GM19452 (cell line): Measurements from ENCODE around the gene HTRA3.

ENCODE experiments used
- ATAC-seq: cut with Tn5 transposase; IDR thresholded peaks from one replicate; pipeline ENCODE4 v1.9.1; 2021; ENCODE audit not compliant: unreplicated experiment

The HTRA3 gene

GRCh38 chr4:8307121-8307520, 37.6 kb downstream of the HTRA3 start:
- no peak for ATAC-seq

DNA sequence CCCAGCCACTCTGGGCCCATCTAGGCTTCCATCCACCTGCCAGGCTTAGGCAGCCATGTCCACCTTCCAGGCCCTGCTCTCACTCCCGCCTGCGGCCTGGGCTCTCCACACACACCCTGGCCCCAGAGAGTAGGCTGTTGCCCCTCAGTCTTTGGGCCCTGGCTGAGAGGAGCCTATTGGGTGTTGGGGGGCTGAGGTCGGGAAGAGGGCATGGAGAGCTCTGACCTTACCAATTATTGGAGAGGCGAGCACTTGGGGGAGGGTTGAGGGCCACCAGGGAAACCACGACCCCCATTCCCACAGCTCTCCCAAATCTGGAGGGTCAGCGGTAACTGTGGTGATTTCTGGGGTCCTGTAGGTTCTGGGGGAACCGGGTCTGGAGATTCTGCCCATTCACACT, 38.2 kb downstream of the HTRA3 start:
- ATAC-seq, result no peak

- ATAC-seq, result no peak
Measured at GRCh38 chr4:8308144-8308543, 38.6 kb downstream of the HTRA3 start.

GRCh38 chr4:8308856-8309771, 39.6 kb downstream of the HTRA3 start:
- ATAC-seq, result no peak

GRCh38 chr4:8310306-8310705, 40.8 kb downstream of the HTRA3 start:
- ATAC-seq, result no peak

DNA sequence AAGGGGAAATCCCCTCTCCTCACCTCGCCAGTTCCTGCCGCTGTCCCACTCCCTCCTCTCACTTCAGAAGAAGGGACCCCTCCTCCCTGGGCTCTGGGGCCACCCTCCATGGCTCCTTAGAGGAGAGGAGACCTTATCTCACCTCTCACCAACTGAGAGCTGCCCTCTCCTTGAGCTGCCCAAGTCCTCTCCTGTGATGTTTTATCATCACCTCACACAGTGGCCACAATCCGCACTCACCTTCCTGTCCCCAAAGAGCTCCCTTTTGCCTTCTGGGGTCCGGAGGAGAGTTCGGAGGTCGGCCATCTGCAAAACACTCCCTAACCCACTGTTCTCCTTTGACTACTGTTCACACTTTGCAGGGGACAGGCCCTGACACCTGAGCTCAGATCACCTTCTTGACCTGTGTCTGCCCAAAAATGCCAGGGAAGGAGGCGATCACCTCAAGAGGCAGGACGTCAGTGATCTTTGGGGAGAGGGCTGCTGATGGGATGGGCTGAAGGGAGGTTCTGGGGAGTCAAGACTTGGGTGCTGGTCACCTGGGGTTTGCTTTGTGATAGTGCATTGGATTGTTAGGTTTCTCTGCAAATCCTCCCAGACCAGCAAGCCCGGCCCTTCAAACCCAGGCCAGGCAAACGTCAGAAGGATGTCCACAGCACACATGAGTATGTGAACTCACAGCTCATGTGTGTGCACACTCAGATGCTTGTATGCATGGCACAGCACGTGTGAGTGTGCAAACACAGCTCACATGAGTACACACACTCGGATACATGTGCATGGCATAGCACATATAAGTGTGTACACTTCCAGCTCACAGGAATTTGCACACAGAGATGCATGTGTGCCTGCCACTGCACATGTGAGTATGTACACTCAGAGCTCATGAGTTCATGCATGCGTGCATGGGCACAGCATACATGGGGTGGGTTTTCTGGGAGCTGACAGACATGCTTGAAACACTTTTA, 41.8 kb downstream of the HTRA3 start:
- no peak for ATAC-seq

DNA sequence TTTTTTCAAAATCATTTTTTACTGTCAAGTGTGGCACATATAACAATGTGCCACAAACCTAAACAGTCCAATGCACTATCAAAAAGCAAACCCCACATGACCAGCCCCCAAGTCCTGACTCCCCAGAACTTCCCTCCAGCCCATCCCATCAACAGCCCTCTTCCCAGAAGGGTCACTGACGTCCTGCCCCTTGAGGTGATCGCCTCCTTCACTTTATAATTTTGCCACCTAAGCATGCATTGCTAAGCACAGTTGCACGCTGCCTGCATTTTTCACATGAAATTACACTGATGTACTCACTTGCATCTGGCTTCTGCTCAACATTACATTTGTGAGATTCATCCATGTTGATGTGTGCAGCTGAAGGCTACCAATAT, 42.5 kb downstream of the HTRA3 start:
- ATAC-seq, result no peak

DNA sequence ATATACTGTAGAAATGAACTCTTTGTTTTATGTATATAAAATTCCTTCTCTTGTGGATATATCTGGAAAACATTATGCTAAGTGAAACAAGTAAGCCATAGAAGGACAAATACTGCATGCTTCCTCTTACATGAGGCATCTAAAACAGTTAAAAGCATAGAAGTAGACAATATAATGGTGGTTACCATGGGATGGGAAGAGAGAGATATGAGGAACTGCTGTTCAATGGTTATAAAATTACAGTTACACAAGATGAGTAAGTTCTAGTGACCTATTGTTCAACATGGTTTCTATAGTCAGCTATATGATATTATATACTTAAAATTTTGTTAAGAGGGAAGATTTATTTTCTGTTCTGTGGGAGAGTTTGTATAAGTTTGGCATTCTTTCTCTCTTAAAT, 43.4 kb downstream of the HTRA3 start:
- ATAC-seq, result no peak

DNA sequence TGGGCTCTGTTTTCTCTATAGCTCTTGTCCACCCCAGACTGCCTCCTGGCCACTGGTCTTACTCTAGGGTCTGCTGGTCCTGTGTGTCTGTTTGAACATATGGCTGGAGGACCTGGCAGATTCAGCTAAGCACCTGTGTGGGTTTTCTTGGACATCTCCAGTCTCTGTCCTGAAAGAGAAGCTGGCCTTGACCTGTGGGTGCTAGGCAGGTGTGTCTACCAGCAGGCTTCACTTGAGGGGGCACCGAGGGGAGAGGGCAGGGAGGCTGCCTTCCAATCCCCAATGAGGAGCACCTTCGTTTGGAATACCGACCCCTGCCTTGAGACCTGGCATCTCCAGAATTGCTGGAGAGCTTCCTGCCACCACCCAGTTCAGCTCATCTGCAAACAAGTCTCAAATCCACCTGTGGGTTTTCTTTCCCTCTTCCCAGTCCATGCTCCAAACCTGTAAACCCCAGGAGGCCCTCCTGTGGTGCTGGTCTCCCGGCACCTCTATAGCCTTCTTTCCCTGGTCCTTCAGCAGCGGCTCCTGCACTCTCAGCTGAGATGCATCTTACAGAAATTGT, 45.2 kb downstream of the HTRA3 start:
- no peak for ATAC-seq

DNA sequence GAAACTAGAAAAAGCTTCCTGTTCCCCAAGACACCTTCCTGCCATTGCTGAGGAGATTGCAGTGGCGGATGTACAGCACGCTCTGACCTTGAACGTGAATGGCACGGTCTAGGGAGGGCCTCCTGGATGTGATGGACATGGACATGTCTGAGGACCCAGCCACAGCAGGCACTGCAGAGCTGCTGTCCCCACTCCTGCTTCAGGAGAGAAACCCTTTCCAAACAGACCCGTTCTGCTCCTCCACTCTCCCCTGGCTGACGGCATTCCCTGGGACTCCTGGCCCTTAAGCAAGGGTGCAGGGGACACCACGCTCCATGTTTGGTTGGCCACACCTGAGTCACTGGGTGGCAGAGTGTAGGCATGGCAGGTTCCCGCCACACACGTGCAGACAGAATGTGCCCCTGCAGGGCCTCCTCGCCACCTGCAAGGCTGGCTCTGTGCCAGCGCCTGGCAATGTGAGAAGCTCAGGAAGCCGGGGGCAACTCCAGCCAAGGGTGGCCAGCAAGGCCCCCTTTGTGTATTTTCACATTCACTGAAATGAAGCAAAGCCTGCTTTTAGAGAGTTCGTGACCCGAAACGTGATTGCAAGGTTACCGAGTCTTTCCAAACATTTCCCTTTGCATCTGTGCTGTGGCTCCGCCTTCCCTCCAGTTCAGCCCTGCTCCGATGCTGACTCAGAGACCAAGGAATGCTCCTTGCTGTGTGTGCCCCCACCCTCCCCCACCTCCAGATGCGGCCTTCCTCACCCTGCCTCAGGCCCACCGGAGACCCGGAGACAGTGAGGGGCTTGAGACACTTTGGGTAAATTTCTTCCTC, 46.1 kb downstream of the HTRA3 start:
- ATAC-seq, result no peak

DNA sequence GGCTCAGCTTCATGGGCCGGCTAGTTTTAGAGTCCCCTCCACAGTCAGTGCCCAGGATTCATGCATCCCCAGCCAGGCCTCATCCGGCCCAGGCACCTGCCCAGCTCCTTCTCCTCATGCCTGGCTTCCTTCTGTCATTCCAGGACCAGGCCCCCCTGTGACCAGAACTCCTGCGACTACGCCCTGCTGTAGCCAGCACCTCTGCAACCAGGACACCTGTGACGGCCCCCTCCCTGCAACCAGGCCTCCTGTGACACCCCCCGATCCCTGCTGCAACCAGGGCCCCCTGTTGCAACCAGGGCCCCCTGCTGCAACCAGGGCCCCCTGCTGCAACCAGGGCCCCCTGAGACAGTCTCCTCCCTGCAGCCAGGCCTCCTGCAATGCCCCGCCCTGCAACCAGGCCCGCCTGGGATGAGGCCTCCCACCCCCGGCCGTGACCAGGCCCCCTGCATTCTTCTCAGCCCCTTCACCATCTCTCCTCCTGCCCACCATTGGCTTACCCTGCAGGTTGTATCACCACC, 46.8 kb downstream of the HTRA3 start:
- ATAC-seq, result no peak

DNA sequence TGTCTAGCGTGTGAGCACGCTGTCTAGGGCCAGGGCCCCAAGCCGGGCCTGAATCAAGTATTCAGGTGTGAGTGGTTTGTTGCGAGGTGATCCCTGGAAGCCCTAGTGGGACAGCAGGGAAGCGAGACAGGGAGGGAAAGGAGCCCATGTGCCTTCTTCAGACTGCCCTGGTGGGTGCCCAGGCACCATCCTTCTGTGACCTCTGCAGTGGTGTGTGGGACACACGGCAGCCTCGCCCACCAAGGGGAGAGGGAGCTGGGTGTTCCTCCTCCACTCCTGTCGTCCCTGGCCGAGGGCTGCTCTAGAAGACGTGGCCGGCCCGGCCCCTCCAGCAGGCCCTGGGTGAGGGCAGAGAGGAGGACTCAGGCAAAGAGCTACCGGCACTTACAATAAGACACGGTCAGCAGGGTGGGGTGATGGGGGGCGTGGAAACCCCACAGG, 47.4 kb downstream of the HTRA3 start:
- no peak for ATAC-seq

GRCh38 chr4:8317474-8317873, 47.9 kb downstream of the HTRA3 start:
- ATAC-seq, result no peak

DNA sequence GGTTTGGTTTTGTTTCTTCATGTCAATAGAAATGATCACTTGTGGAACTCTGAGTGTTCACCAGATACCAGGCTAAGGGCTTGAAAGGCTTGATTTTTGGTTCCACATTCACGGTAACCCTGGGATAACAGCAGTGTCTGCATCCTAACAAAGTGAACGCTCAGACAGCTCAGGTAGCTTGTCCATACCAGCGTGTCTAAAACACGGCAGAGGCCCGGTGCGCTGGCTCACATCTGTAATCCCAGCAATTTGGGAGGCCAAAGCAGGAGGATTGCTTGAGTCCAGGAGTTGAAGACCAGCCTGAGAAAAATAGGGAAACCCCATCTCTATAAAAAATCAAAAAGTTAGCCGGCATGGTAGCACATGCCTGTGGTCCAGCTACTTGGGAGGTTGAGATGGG, 49.0 kb downstream of the HTRA3 start:
- no peak for ATAC-seq

GRCh38 chr4:8319061-8319460, 49.5 kb downstream of the HTRA3 start:
- no peak for ATAC-seq

DNA sequence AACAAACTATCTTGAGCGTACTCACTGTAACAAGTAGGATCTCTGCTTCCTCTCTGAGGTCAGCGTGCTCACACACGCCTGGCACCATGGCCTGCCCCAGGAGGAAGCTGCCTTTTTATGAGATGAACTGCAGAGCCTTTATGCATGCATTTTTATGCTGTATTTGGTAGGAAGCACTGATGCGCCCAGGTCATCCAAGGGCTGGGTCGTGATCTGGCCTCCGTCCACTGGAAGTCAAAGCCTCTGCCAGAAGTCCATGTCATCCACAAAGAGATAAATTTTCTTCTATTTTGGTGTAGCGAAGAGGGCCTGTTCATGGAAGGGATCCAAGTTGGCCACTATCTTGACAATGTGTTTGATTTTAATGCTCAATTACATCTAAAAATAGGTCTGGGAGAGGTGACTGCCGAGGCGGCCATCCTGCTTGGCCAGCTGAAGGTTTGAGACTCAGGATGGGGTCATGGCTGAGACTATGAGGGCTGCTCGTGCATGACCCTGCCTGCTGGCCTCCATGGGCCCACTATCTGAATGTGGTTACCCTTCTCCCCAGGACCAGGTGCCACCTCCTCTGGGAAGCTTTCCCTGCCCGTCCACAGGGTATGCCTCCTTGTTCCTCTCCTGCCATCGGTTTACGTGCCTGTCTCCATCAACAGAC, 50.3 kb downstream of the HTRA3 start:
- ATAC-seq, result no peak

DNA sequence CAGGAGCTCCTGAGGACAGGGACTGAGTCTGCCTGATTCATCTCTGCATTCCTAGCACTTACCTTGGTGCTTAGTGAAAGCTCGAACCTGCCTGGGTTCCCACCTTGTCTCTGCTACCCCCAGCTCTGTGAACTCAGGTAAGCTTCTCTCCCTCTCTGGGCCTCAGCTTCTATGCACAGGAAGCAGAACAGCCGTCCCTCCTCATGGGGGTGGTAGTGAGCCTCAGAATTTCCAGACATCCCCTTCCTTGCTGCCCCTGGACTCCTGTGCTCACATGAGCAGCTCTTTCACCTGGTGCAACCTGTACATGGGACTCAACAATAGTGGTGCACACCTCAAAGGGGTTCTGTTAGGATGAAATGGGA, 50.8 kb downstream of the HTRA3 start:
- ATAC-seq, result no peak

- no peak for ATAC-seq
Measured at GRCh38 chr4:8321220-8321619, 51.7 kb downstream of the HTRA3 start.

DNA sequence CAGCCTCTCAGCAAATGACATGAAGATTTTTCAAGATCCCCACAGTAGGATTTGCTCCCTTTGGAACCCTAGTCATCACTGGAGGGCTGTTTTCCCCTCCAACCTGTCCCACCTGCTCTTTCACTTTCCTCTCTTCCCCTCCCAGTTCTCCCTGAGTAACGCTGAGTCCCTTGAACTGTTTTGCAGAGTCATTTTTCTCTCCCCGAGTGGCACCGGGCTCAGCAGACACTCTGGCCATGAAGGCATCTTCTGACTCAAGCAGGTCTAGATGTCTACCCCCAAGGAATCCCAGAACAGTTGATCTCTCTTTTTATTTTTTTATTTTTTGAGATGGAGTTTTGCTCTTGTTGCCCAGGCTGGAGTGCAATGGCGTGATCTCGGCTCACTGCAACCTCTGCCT, 52.2 kb downstream of the HTRA3 start:
- no peak for ATAC-seq
